NCI-H2081 treated with DMSO at 0.1 percent for 48 hours (cell line): ENCODE data around the gene ADGRV1.
"Not testable (repeated sequence)": the region's sequence is repeated elsewhere in the genome, so short reads cannot be mapped to it uniquely, and the experiment has no call there.

Experiments used
- DNase-seq: peaks from one replicate; lab custom pipeline; 2025; lab: John Stamatoyannopoulos, UW

The ADGRV1 gene

GRCh38 chr5:90824436-90824835 is 265.8 kb downstream of the ADGRV1 start:
- no peak for DNase-seq

GRCh38 chr5:90830058-90830457 is 271.5 kb downstream of the ADGRV1 start:
- DNase-seq, result no peak

GRCh38 chr5:90833753-90834152 is 275.2 kb downstream of the ADGRV1 start:
- DNase-seq, result no peak

GRCh38 chr5:90834711-90835110 is 276.1 kb downstream of the ADGRV1 start:
- no peak for DNase-seq

GRCh38 chr5:90843443-90843842 is 284.8 kb downstream of the ADGRV1 start:
- no peak for DNase-seq

- no peak for DNase-seq
These were observed 286.3 kb downstream of the ADGRV1 start for GRCh38 chr5:90844931-90845330.

- DNase-seq, result no peak
These were observed 287.3 kb downstream of the ADGRV1 start for GRCh38 chr5:90845723-90846554.

- not testable (repeated sequence) for DNase-seq
These were observed 289.0 kb downstream of the ADGRV1 start for GRCh38 chr5:90847606-90848005.

- DNase-seq, result no peak
These were observed 291.3 kb downstream of the ADGRV1 start for GRCh38 chr5:90849939-90850338.

GRCh38 chr5:90852531-90852930 is 293.9 kb downstream of the ADGRV1 start:
- no peak for DNase-seq

- no peak for DNase-seq
These were observed 295.2 kb downstream of the ADGRV1 start for GRCh38 chr5:90853750-90854149.

GRCh38 chr5:90854169-90854568 is 295.6 kb downstream of the ADGRV1 start:
- no peak for DNase-seq

GRCh38 chr5:90855296-90856010 is 296.9 kb downstream of the ADGRV1 start:
- no peak for DNase-seq

- DNase-seq, result no peak
These were observed 303.4 kb downstream of the ADGRV1 start for GRCh38 chr5:90861843-90862586.

- no peak for DNase-seq
These were observed 306.6 kb downstream of the ADGRV1 start for GRCh38 chr5:90865180-90865579.

- no peak for DNase-seq
These were observed 307.7 kb downstream of the ADGRV1 start for GRCh38 chr5:90866333-90866732.

GRCh38 chr5:90866915-90867731 is 308.5 kb downstream of the ADGRV1 start:
- no peak for DNase-seq

- no peak for DNase-seq
These were observed 310.2 kb downstream of the ADGRV1 start for GRCh38 chr5:90868799-90869198.

- no peak for DNase-seq
These were observed 312.9 kb downstream of the ADGRV1 start for GRCh38 chr5:90871391-90871991.

GRCh38 chr5:90873033-90873517 is 314.5 kb downstream of the ADGRV1 start:
- DNase-seq, result no peak

GRCh38 chr5:90874066-90874465 is 315.5 kb downstream of the ADGRV1 start:
- no peak for DNase-seq
